Smooth muscle cell of the pulmonary artery (primary cell): ENCODE data around the gene ACSL4. TPM values are rescaled to one million over a fixed set of nuclear protein-coding genes. Genes with fewer than 3 reads are reported as not detected.

Experiments
- total RNA-seq: library from RNA; depleted of rRNA; stranded (reverse); fragments of >200 nt; gene quantifications from 2 replicates; pipeline ENCODE4 v1.2.3, GENCODE V29; 2014

Gene ACSL4
- 124 and 170 TPM in 2 replicates for total RNA-seq

DNA sequence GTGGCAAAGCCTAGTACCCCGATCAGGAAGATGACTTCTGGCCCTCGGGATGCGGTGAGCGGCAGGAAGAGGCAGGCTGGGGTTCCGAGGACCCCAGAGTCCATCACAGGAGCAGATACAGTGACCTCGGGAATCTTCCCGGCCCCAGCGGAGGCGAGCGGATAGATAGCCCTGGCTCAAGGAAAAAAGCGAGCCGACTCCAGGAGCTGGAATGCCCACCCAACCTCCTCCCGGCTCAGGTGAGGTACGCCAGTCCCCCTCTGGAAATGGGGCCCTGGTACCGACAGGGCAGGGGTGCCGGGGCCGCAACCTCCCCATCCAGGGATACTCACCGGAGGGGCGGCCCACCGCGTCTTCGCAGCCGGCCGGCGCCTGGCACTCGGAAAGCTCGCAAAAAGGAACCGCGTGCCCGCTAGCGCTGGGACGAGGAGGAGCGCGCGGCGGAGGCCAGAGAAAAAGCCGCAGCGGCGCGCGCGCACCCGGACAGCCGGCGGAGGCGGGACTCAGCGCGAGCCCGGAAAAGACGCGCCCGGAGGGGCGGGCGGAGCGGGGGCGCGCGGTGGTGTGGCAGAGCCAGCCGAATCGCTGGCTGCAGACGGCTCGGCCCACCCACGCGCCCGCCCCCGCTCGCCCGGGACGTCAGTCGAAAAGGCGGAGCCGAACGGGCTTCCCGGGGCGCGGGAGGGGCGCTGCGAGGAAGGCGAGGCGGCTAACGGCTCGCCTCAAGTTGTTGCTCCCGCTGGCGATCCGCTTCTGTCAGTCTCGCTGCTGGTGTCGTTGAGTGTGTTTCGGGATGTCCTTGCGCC is at the start of gene ACSL4:
Gene ACSL4 (minus strand): TSS at position 451 of the 806 bp plus-strand sequence. CDS start 49,894 bp downstream, outside the sequence.

DNA sequence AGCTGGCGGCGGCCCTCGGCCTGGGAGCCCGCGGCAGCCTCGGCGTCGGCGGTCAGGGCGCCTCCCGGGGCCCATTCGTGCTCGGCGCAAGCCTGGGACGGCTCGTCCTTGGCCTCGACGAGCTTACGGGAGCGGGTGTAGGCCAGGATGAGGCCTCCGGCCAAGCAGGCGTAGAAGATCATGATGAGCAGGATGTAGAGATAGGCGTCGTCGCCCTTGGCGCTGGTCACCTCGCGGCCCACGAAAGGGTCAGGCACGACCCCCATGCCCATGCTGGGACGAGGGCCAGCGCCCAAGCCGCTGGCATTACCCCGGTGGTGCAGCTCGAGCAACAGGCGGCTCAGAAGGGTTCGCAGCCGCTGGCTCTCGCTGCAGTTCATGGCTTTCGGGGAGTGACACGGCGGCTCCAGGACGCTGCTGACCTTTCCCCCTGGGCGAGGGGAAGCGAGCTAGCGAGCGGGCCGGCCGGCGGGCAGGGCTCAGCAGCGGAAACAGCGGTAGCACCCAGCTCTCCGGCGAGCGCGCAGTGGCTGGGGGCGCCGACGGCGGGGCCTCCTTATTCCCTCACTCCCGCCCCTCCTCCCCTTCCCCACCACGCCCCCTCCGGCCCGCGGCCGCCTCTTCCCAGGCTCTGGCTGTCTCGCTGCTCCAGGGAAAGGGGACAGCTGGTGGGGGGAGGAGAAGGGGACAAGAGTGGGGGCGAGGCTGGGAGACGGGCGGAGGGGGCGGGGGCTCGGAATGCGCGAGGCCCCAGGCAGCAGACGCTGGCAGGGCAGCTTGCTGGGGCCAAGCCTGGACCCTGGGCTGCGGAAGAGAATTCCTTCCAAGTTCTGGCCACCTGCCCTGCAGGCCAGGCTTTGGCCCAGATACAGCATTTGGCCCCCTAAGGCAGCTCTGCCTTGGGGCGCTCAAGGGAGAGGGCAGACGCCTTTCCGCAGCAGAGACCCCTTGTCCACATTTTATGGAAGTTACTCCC is 108.1 kb downstream of the ACSL4 start, which contains the start of gene KCNE5:
Gene KCNE5 (minus strand): TSS at position 532 of the 976 bp plus-strand sequence. CDS start 152 bp downstream, at position 380.

Other genes with a start within 250 kb of the ACSL4 start
- 6.8 and 10.3 TPM in 2 replicates for gene NXT2, start 196.4 kb downstream of the ACSL4 start, total RNA-seq
- 0.50 and 0.52 TPM in 2 replicates for gene KCNE5, start 108.1 kb downstream of the ACSL4 start, total RNA-seq